Activated CD8-positive, alpha-beta T cell treated with anti-CD3 and anti-CD28 coated beads for 36 hours (primary cell): Measurements from ENCODE around the gene SMIM32. TPM values are rescaled to one million over a fixed set of nuclear protein-coding genes. Genes with fewer than 3 reads are reported as not detected.

Source experiments
- ATAC-seq: fragments of 200-7000 bp; cut with Tn5 transposase; one replicate; pipeline ENCODE4 v1.10.0; 2021; ENCODE audit warnings: mild to moderate bottlenecking, moderate library complexity
- CTCF ChIA-PET: fragments of 350-600 bp; sonication (Branson Sonifier 250); formaldehyde crosslinking; loops from one replicate; lab custom pipeline; 2021; ENCODE audit warnings: antibody characterized with exemption; lab: Charles Lee
- POLR2A ChIA-PET: fragments of 350-600 bp; sonication (Branson Sonifier 250); formaldehyde crosslinking; loops from one replicate; lab custom pipeline; 2021; ENCODE audit warnings: antibody characterized with exemption; lab: Charles Lee
- DNase-seq: peaks from one replicate; pipeline ENCODE4 v3.0.0-alpha.2; 2020
- H3K27ac Mint-ChIP-seq: one replicate; pipeline ENCODE4 v1.8.0; 2021; ENCODE audit warnings: mild to moderate bottlenecking, mixed read lengths
- H3K27me3 Mint-ChIP-seq: one replicate; pipeline ENCODE4 v1.8.0; 2021; ENCODE audit warnings: mixed read lengths
- H3K36me3 Mint-ChIP-seq: one replicate; pipeline ENCODE4 v1.8.0; 2021; ENCODE audit warnings: low read depth, mixed read lengths
- H3K4me1 Mint-ChIP-seq: one replicate; pipeline ENCODE4 v1.8.0; 2021; ENCODE audit warnings: low read depth, mixed read lengths
- H3K4me3 Mint-ChIP-seq: one replicate; pipeline ENCODE4 v1.8.0; 2021; ENCODE audit warnings: mild to moderate bottlenecking, moderate library complexity, mixed read lengths
- H3K9me3 Mint-ChIP-seq: one replicate; pipeline ENCODE4 v1.8.0; 2021; ENCODE audit warnings: mixed read lengths
- CTCF ChIP-seq: fragments of 200-600 bp; IDR thresholded peaks from one replicate; pipeline ENCODE4 v1.8.0; 2022; ENCODE audit warnings: antibody characterized with exemption, mild to moderate bottlenecking
- intact Hi-C: fragments of 100-400 bp; cut with micrococcal nuclease; formaldehyde crosslinking; loops from one replicate; pipeline ENCODE4 v1.10.0; 2022
- total RNA-seq, 2 experiments: library from RNA; stranded (reverse); gene quantifications; one replicate each; pipeline ENCODE4 v1.2.3, GENCODE V29; 2021

SMIM32 gene
- total RNA-seq, 2 experiments from 2014 or later: not detected

GRCh38 chr5:136213919-136214493 is 21.0 kb upstream of the SMIM32 start:
- no peak for ATAC-seq
- no peak for DNase-seq
- H3K36me3 Mint-ChIP-seq: no peaks in the 10 kb centered on the region
- peaks cover 14% of the 10 kb centered on the region for H3K27me3 Mint-ChIP-seq
- no peak overlapping the region for H3K27ac Mint-ChIP-seq
- intact Hi-C loops: loop anchor here (1.0 to 2.0 kb wide), 2 partner anchors 269 to 327 kb away; no protein-coding TSS in a partner anchor
- ChIA-PET CTCF (no interaction called here), POLR2A (no interaction called here)
- H3K4me3 Mint-ChIP-seq: no peak overlapping the region
- TF ChIP-seq CTCF: no peak
- no peaks in the 10 kb centered on the region for H3K4me1 Mint-ChIP-seq
- H3K9me3 Mint-ChIP-seq: no peaks in the 10 kb centered on the region

GRCh38 chr5:136212252-136212721 is 19.3 kb upstream of the SMIM32 start:
- Mint-ChIP-seq H3K27me3 (peaks cover 17% of the 10 kb centered on the region), H3K4me3 (no peak overlapping the region), H3K9me3 (no peaks in the 10 kb centered on the region), H3K4me1 (no peaks in the 10 kb centered on the region), H3K36me3 (no peaks in the 10 kb centered on the region), H3K27ac (no peak overlapping the region)
- ChIA-PET CTCF (interaction anchor here (0.7 to 2.2 kb wide), 21 partner anchors 11 to 578 kb away, joined by 3 to 10 read pairs (median 4); no protein-coding TSS in a partner anchor), POLR2A (no interaction called here)
- peak; percentile 62 for DNase-seq
- intact Hi-C loops: loop anchor here (2.0 kb wide), 1 partner anchor 267 kb away; no protein-coding TSS in a partner anchor
- peak; percentile 80 for TF ChIP-seq CTCF
- ATAC-seq: no peak

- no peak overlapping the region for H3K27ac Mint-ChIP-seq
Measured at GRCh38 chr5:136211282-136212040, 18.5 kb upstream of the SMIM32 start.

GRCh38 chr5:136210259-136210658 is 17.3 kb upstream of the SMIM32 start:
- ATAC-seq (no peak), DNase-seq (no peak)
- Mint-ChIP-seq H3K4me1 (no peaks in the 10 kb centered on the region), H3K27me3 (peaks cover 17% of the 10 kb centered on the region), H3K27ac (no peak overlapping the region), H3K36me3 (no peaks in the 10 kb centered on the region), H3K9me3 (no peaks in the 10 kb centered on the region), H3K4me3 (no peak overlapping the region)
- ChIA-PET POLR2A (no interaction called here), CTCF (no interaction called here)
- intact Hi-C loops: no loop called here
- no peak for TF ChIP-seq CTCF

More at GRCh38 chr5:136211282-136212040, 18.5 kb upstream of the SMIM32 start:
- no peaks in the 10 kb centered on the region for H3K36me3 Mint-ChIP-seq
- intact Hi-C loops: loop anchor here (2.0 kb wide), 1 partner anchor 267 kb away; no protein-coding TSS in a partner anchor
- POLR2A ChIA-PET: no interaction called here
- H3K4me3 Mint-ChIP-seq: no peak overlapping the region
- CTCF ChIA-PET: interaction anchor here (0.7 to 2.2 kb wide), 21 partner anchors 11 to 578 kb away, joined by 3 to 10 read pairs (median 4); no protein-coding TSS in a partner anchor
- no peaks in the 10 kb centered on the region for H3K4me1 Mint-ChIP-seq
- DNase-seq (no peak), ATAC-seq (no peak)
- no peaks in the 10 kb centered on the region for H3K9me3 Mint-ChIP-seq
- H3K27me3 Mint-ChIP-seq: peaks cover 17% of the 10 kb centered on the region
- TF ChIP-seq CTCF: no peak
